Sciatic nerve (tissue), 2 donors: ENCODE results near the gene BRINP1. TPM values are rescaled to one million over a fixed set of nuclear protein-coding genes. Genes with fewer than 3 reads are reported as not detected.

Experiments used
- ATAC-seq: fragments of 200-7000 bp; cut with Tn5 transposase; one replicate; pipeline ENCODE4 v1.9.1; 2020; ENCODE audit warnings: mild to moderate bottlenecking, moderate library complexity
- DNase-seq: peaks from one replicate; pipeline ENCODE4 v3.0.0-alpha.2; 2020; ENCODE audit warnings: low spot score
- intact Hi-C: fragments of 100-400 bp; cut with DNase I; formaldehyde crosslinking; loops from one replicate; pipeline ENCODE4 v1.14.2; 2022
- total RNA-seq: library from RNA; stranded (reverse); fragmentation: NEBNext Ultra II Directional; extraction: Animal tissue kit (Norgen Biotek cat#: 25700); gene quantifications from one replicate; pipeline ENCODE4 v1.2.1, GENCODE V29; 2021
- donor health status: DM: no; HTN: no; CAD: no.
- donor health status: DM: no; HTN: no; CAD: no.

The BRINP1 gene
- total RNA-seq, 1 donor from 2014 or later = not detected

DNA sequence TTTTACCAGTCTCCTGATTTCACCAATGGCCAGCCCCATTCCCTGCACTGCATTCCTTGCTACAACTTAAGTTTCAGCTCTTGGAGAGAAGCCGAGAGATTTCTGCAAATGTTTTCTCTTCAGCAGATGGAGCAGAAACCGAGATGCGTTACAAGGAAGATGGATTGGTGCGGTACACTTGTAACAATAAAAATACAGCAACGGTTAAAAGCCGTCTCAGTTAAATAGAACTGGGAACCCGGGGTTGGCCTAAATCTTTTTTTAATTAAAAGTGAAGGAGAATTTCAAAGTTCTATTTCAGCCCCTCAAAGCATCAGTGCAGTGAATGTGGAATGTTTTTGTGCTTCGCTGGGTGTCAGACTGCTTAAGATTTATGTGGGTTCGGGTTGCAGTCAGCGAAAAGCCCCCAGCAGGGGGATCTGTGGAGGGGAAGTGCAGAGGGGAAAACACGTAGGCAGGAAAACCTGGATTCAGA lies 19.8 kb downstream of the BRINP1 start:
- intact Hi-C loops = no loop called here
- DNase-seq (no peak), ATAC-seq (no peak)

DNA sequence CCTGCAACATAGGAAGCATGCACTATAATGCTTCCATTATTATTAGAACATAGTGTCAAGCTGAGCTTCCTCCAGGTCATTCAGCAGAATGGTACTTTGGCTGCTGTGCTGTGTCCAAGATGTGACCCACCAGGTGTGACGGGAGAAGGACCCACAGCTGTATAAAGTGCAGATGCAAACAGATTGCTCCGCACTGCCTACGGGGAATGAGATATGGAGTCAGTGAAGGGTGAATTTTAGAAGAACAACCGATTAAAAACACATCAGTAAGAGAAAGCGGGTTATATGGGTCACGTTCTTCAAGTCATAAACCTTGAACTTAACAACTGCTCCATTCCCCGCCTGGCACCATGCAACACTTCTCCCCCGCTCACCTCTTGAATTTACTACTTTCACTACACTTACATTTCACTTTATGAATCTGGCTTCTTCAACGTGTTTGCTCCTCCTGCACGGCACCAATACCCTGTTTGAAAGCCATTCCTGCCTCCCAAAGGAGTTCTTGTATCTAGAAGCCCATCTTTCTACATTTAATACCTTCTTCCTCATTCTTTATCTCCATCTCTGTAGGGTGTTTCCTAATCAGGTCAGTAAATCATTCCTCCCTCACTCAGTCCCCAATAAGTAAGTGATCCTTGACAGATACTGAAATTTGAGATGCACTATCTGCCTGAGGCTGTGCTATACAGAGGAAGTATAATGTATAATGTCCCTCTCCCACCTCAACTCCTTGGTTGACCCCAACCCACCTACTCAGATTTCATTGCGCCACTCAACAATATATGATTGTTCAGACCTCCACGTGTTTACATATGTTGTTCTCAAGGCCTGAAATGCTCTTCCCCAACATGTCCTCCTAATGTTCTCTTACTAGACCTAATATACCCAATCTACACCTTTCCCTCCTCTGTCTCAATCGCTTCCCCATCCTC lies 25.9 kb downstream of the BRINP1 start:
- intact Hi-C loops = no loop called here
- ATAC-seq (no peak), DNase-seq (no peak)

DNA sequence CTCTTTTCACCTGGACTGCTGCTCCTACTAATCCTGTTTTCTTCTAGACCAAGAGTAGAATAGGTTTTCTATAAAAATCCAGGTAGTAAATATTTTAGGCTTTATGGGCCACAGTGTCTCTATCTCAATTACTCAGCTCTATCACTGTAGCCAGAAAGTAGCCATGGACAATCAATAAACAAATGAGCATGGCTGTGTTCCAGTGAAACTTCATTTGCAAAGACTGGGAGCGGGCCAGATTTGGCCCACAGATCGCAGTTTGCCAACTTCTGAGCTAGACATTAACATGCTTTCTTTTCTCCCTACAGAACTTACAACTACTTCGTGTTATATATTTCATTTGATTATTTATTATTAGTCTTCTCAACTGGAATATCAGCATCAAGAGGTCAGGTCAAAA lies 30.2 kb downstream of the BRINP1 start:
- no peak for DNase-seq

DNA sequence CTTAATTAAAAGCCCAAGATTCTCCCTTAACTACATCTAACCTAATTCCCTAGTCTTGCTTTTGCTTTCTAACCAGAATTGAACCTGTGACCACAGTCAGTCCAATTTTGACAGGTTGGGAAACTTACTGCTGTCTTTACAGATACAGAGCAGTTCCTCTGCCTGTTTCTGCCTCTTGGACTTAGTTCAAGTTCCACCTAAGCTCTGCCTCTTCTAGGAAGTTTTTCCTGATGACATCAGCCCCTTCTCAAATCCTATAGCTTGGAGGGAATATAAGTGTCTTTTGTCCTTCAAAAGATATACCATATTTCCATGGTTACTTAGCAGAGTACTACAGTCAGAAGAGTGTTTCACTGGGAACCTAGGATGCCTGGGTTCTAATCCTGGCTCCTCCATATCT lies 31.7 kb downstream of the BRINP1 start:
- DNase-seq (no peak), ATAC-seq (no peak)
- intact Hi-C loops = no loop called here

More for the DNA sequence above, 30.2 kb downstream of the BRINP1 start:
- ATAC-seq = no peak
- intact Hi-C loops = no loop called here

DNA sequence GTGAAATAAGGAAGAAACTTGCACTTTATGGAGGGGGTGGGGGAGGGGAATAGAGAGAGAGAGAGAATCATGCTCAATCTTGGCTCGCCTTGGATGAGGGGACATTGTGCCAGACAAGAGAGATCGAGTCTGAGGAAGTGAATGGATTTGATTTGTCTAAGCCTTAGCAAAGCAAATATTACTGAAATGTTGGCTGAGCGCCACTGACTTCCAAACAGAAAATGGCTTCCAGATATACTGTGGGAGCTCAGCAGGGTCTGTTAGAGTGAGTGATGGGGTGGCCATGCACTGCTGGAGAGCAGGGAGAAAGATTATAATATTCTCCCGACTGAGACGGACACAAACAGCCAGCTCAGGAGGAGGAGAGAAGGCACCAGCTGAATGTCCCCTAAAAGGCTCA lies 34.5 kb downstream of the BRINP1 start:
- no peak for ATAC-seq
- intact Hi-C loops = no loop called here
- DNase-seq = no peak

DNA sequence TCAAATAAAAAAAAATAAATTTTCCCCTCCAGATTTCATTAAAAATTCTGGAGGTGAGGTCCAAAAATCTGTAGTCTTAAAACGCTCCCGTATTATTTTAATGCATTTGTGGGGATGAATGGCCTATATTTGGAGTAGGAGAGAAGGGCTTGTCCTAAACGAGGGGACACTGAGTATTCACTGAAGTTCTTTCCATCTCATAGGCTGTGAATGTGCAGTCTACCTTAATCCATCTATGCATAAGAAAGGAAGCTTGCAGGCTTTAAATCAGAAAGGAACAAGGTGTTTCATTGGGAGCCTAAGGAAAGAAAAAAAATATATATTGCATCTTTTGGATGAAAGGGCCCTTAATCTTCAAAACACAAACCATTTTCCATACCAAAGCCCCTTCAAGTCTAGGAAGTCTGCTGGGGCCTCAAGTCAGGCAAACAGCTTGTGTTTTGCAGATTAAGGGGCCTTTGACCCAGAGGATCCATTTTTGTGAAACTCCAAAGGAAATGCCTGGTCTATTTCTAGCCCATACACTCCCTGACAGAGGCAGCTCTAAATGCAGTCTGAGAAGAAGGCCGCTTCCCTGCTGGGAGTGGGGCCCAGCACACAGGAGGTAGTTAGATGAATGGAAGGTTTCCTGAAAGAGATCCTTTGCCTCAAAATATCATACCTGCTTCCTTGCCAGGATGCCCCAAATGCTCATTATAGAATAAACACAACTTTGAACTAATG lies 35.6 kb downstream of the BRINP1 start:
- intact Hi-C loops = no loop called here
- ATAC-seq (no peak), DNase-seq (no peak)

DNA sequence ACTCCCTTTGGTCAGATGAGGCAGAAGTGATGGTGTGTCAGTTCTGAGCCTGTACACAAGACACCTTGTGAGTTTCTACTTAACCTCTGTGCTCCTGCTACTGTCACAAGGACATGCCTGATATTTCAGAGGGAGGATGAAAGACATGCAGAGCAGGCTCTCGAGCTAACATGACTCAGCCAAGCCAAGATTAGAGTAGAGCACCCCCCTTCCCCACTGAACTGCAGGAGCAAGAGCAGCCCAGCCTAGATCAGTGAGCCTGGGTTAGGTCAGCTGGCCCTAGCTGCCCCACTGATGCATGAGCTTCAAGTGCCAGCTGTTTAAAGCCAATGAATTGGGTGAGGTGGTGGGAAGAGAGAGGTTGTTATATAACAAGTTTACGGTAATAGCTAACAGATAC lies 36.7 kb downstream of the BRINP1 start:
- intact Hi-C loops = no loop called here
- DNase-seq (no peak), ATAC-seq (no peak)

DNA sequence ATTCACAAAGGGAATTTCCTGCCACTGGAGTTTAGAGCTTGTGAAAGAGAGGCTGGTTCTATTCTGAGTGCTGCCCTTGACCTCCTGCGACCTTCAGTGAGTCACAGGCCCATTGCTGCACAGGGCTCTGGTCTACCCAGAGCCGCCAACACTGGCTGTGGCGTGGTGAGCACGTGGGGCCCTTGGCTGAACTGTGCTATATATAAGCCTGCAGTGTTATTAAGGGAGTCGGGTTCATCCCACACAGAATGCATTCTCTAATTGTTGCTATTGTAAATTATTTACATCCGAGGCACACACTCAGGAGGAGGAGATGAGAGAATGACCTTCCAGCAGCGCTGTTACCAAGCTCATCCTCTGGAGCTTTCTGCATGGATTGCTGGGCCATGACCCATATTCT lies 47.1 kb downstream of the BRINP1 start:
- intact Hi-C loops = no loop called here
- DNase-seq = no peak
- no peak for ATAC-seq

DNA sequence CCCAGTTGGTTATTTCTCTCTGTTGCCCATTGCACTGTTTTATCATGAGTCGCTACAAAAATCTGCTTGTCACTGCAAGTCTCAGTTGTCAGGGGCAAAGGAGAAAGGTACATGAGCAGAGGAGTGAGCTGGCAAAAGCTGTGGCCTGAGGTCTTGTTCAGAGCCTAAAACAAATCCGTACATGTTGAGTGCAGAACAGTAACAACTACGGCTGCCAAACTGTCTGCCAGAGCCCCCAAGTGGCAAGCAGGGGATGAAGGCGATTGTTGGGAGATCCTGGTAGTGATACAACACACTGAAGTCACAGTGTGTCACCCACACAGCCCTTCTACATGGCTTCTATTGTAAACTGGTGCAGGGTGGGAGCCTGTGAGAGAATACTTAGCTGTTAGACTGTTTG lies 50.9 kb downstream of the BRINP1 start:
- no peak for ATAC-seq
- intact Hi-C loops = no loop called here
- DNase-seq = no peak

DNA sequence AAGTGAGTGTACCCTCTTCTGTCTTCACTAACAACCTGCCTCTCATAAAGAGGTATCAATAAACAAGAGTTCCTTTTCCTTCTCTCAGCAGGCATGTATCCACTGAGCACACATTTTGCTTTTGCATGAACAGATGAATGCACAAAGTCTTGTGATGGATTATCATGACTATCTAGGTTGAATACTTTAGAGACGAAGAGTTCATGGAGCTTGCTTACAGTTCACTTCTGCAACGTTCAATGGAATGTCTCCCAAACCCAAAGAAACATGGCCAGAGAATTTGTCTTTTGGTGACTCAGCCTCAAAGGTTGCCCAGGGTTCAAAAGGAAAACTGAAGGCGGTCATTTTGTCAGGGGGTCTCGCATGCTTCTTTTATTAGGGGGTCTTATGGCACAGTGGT lies 55.4 kb downstream of the BRINP1 start:
- intact Hi-C loops = no loop called here
- ATAC-seq (no peak), DNase-seq (no peak)

DNA sequence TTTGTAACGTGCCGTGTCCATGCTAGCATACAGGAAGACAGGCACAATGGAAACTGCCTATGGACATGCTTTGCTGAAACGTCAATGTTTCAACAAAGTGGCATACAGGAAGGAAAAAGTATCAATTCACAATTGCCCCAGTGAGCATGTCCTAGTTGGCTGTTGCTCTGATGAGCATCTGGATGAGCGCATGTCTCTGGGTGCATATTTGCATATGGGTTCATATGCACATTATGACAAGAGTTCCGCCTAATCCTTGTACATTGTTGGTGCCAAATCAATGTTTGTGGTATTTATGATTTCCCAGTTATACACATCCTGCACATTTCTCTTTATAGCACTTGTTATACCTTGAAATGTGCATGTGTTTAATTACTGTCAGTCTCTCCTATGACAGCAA lies 58.5 kb downstream of the BRINP1 start:
- ATAC-seq (no peak), DNase-seq (no peak)
- intact Hi-C loops = no loop called here

DNA sequence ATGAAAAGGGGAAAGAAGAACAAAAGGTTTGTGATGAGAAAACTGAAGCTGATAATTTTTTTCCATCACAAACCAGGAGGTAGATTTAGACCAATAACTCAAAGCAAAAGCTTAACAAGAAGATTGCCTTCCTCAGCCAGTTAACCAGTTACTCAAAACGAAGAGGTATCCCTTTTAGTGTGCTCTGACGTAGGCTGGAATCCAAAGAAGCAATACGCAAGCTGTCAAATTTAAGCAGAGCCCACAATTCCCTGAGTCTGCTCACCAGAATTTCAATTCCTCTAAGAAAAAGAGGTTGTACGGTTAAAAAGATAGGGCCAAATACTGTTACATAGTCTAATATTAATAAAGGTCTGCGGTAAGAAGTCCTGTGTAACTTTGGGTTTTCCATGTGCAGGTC lies 61.8 kb downstream of the BRINP1 start:
- DNase-seq (no peak), ATAC-seq (no peak)
- intact Hi-C loops = no loop called here

DNA sequence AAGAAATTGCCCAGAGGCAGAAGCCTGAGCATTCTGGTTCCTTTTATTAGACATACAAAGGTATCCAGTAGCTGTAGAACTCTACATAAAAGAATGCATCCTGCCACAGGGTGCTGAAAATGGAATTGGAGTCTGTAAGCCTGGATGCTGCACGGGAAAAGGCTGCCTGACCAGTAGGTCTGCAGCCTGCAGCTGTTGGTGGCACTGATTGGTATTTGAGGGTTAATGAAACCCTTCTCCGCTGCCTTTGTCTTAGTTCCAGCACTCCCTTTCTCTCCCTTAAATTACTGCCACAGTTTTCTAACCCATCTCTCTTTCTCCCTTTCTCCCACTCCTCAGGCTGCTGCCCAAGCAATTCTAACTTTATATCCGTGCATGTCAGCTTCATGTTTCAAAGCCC lies 64.7 kb downstream of the BRINP1 start:
- DNase-seq = no peak
- no peak for ATAC-seq
- intact Hi-C loops = no loop called here

DNA sequence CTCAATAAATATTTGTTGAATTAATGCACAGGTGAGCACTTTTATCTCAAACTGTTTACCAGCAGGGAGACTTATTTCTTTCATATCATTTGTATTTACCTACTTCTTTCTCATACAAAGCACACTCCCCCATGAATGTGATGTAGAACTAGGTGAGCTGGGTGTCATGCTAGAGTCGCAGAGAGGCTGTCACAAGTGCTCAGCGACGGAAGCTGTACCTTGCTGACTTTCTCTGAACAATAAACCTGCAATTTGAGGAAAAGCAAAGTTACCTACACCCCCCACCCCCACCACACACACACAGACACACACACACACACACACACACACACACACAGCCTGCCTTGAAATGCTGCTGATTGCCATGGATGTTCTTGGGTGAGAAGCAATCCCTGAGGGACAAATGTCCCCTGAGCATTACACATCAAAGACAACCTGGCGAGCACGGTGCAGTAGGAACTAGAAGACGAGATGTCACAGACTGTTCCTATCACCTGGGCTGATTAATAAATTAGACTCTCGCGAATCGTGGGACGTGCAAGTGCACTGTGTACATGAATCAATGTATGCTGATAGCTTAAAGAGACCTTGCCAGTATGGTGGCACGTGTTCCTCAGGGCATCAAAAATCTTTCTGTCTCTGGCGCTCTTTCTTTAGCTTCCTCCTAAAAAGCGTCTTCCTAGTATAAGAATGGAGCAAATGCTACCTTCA lies 66.1 kb downstream of the BRINP1 start:
- intact Hi-C loops = no loop called here
- ATAC-seq = no peak

DNA sequence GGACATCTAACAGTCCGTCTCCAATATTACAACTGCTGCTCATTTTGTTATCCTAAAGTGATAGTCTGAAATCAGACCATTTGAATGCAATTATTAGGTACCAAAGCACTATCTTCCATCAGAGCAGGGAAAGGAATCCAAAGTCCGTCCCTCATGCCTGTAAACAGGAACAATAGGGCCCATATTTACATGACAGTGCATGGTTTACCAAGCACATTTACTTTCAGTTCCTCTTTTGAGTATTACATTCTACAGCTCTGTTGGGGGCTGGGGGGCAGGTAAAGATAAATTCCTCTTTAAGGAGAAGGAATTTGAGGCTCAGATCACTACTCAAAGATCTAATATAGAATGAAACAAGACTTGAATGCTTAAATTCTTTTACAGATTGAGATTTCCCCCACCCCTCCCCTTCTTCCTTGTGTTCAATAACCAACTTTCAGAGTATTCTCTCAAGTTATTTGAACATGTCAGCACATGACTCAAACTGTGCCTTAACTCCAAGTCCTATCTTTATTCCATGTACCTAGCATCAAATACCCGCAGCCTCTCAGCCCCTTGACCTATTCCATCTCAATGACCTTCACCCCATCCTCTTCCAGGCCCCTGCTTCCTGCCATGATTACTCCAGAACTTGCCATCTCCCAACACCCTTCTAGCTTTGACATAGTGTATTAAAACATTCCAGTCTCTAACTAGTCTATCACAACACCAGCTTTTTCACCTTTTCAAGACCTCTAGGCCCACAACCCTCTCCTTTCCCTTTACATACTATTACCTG lies 71.0 kb downstream of the BRINP1 start:
- ATAC-seq (no peak), DNase-seq (no peak)
- intact Hi-C loops = no loop called here

More for the DNA sequence above, 66.1 kb downstream of the BRINP1 start:
- no peak for DNase-seq

DNA sequence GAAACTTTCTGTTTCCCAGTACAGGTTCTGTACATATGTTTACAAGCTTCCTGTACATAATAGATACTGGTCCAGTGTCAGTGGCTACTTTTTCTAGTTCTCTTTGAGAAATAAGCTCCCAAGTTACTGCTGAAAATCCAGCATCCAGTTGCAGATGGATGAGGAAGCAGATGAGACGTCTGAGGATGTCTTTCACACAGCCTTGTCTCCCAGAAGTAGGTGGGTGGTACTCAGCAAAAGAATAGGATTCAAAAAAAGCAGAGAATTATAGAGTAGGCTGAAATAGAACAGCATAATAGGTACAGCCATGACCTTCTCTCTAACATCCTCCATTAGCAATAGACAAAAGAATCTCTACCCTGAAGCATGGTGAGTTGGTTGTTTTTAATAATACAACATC lies 77.7 kb downstream of the BRINP1 start:
- ATAC-seq (no peak), DNase-seq (no peak)
- intact Hi-C loops = no loop called here

DNA sequence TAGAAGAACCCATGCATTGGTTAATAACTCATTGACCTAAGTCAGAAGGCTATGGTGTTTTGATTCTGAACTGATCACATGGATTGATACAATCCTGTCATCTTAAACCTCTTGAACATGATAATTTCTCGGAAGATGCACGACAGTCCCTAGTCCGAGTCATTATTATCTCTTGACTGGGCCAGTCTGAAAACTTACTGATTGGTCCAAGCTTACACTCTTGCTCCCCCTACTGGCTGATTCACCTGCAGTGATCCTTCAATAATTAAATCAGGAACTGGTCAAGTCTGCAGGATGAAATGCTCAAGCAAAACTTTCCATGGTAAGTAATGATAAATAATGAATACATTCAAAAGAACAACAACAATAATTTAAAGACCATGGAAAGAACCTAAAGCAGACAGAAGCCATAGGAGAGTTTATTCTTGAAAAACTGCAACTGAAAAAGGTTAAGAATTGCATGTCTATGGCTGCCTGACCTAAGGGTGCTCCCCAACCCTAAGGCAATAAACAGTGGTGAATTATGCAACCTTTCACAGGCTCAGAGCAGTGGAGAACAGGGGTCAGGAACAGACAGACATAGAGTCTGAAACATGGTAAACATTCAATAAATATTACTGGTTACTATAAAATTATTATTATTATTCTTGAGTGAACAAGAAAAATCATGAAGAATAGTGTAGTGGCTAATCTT lies 79.3 kb downstream of the BRINP1 start:
- DNase-seq = peak; percentile 60
- ATAC-seq = no peak
- intact Hi-C loops = no loop called here

DNA sequence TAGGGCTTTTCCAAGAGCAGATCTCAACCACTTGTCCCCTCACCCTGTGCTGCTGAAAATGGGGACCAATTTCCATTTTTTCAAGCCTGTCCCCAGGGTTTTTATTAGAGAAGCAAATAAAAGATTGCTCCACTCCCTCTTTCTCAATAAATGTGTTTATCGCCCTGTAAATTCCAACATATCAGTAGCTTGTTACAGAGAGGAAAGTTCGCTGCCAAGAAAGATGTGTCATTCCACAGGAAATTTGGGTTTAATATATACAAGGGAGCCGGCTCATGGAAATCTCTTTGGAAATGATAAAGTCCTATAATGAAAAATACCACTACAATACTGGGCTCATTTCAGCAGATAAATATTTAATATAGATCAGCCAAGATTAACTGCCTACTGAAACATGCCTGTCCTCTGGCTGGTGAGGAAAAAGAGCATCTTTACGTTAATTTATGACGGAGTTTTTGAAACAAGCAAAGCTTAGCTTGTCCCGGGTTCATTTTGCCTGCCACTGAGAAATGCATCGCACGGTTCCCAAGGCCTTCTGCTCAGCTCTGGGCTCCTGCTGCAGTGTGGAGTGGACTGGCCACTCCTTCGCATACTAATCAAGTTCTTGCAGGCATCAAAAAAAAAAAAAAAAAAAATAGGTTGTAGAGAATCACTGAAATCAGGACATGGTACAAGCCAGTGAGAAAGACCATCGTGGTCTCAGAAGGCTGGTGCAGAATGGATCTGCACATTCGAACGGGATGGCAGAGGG lies 84.5 kb downstream of the BRINP1 start:
- DNase-seq = no peak
- no peak for ATAC-seq
- intact Hi-C loops = no loop called here
